ENCODE results near the gene APEX1.
A peak's percentile ranks its signal among the peaks of the same experiment; 100 is the strongest.
"Not testable (repeated sequence)": the region's sequence is repeated elsewhere in the genome, so short reads cannot be mapped to it uniquely, and the experiment has no call there.

APEX1 gene

GRCh38 chr14:20477211-20477876, 22.3 kb downstream of the APEX1 start:
- DNase-seq = peak; percentile 21

GRCh38 chr14:20478894-20479293, 23.9 kb downstream of the APEX1 start:
- no peak for DNase-seq

DNA sequence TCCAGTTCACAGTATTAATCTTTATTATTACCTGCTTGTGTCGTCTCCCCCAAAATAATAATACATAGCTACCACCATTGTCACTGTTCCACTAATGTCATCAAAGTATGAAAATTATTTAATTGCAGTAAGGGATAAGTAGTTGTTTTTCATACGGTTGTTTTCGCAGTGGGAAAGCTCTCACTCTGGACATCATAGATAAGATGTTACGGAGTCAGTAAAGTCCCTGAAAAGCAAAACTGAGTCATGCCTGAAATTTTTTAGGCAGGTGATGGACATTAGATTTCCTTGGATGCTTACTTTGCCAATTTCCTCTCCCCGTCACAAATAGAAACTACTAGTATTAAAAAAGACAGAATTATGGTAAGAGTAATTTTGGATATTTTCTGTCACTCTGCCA, 27.4 kb downstream of the APEX1 start:
- no peak for DNase-seq

DNA sequence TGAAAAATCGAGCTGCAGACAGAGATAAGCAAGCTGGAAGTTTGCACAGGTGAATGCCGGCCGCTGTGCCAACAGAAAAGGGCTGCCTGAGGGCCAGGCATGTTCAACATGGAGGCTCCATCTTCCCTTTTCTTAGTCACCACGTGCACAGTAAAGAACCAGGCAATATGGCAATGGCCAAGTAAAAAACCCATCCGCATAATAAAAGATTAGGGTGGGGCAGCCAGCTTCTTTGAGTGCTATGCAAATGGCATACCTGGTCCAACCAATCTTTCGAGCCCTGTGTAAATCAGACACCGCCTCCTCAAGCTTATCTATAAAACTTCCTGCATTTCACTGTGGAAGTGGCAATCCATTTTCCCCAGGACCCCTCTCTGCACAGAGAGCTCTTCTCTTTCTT, 30.9 kb downstream of the APEX1 start:
- DNase-seq = no peak

GRCh38 chr14:20486684-20487395, 31.8 kb downstream of the APEX1 start:
- no peak for DNase-seq

DNA sequence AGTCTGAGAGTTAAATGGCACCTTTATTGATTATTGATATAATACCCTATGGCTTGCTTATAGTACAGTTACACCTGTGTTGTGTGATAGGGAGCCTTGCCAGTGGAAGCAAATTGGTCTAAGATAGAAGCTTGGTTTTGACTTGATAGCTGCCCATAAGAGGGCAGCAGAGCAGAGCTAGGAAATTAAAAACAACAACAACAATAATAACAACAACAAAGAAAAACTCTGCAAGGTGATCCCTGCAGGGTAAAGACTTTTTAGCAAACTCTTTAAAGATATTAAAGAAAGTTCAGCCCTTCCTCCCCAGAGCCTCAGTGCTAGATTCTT, 32.3 kb downstream of the APEX1 start:
- no peak for DNase-seq

DNA sequence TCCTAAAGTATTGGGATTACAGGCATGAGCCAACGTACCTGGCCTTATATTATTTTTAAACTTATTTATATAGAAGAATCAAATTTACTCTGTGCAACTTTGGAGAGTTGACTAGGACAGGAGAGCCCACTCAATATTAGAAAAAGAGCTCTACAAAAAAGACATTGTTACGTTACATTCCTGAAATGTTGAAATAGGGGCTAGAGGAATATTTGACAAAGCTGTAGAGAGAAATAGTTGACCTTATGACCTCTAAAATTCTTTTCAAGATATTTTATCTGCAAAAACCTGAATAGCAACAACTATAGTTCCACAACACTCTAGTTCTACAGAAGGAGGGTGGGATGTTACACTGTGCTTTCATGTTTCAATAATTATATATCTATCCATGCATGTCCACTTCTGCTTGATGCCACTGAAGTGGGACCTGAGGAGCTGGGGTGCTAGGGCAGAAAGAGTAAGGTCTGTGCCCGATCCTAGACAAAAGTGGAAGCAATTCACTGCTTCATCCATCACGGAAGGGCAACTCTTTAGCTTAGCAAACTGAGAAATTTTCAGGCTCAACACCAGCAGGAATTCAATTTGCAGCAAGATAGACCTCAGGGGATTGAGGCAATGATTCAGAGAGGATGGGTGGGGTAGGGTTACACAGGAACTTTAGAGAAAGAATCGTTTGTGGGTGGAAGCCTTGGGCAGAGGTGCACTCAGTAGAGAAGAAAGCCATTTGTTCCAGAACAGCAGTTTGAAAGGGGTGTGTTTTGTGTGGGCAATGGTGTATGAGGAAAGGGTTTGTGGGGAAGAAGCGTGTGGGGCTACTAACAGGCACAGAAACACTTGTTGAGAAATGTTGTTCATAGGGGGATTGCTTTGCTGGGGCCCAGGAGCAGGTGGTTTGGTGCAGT, 34.3 kb downstream of the APEX1 start:
- DNase-seq = no peak

DNA sequence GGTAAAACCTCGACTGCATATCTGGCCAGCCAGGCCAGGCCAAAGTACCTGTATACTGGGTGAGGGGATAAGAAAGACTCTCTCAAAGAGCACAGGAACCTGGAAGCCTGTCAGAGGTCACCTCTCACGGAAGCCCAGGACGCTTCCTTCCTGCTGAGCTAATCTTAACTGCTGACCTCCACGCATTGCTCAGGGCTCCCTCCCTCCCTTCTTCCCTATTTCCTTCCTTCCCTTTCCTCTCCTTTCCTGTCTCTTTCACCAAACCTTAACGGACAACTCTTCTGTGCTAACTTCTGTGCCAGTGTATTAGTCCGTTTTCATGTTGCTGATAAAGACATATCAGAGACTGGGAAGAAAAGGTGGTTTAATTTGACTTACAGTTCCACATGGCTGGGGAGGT, 35.5 kb downstream of the APEX1 start:
- no peak for DNase-seq

- DNase-seq = no peak
Measured at GRCh38 chr14:20492486-20492885, 37.5 kb downstream of the APEX1 start.

DNA sequence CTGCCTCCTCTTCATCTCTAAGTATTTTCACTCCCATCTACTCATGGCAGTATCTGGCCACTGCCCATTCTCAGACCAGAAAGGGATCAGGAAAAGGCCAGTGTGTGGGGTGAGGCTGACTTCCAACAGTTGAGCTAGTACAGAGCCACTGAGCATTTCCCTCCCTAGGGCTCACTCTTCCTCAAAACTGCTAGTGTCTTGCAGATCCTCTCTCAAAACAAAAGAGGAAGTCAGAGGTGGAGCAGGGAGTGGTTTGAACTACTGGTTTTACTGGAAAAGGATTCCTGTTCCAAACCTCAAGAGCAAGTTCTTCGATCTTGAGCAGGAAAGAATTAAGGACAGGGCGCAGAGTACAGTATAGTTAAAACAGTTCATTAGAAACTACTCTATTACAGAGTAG, 38.6 kb downstream of the APEX1 start:
- peak; percentile 28 for DNase-seq

- no peak for DNase-seq
Measured at GRCh38 chr14:20494935-20495766, 40.1 kb downstream of the APEX1 start.

DNA sequence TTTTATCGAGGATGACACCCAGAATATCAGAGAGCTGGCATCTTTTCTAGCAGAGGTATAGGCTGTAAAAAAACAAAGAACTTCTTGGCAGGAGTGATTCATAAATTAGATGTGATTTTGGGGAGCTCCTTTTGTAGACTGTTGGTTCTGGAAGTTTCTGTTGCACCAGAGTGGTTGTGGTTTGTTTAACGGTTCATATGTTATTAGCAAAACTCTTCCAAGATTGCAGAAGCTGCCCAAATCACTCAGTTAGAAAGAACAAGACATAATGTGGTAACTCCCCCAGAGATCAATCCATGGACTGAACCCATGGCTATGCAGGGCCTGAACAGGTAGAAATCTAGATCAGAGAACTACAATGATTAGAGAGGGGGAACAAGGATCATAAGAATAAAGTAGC, 43.6 kb downstream of the APEX1 start:
- DNase-seq = no peak

- no peak for DNase-seq
Measured at GRCh38 chr14:20499108-20499507, 44.1 kb downstream of the APEX1 start.

DNA sequence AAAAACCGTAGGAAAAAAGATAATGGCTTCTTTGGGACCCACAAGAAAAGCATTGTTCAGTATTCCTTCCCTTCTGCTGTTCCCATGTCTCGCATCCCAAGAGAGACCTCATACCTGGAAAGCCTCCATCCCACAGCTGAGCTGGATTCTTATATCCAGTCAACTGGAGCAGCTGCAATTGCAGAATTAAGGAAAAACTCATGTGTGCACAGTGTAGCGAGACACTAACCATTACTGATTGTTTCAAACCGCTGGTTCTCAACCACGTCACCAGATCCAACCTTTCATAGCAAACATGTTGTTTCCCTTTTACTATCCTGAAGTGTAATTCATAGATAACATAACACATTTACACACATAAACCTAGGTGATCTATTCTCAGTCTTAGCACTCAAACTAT, 44.9 kb downstream of the APEX1 start:
- no peak for DNase-seq

DNA sequence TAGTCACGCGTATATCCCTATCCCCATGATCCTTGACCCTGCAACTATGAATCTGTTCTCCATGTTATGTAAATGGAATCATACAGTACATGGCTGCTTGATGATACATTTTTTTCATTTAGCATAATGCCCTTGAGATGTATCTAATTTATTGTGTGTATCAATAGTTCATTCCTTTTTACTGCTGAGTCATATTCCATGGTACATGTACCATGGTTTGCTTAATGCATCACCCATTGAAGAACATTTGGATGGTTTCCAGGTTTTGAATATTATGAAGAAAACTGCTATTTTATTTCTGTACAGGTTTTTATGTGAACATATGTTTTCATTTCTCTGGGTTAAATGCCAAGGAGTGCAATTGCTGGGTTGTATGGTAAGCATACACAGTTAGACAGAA, 46.3 kb downstream of the APEX1 start:
- DNase-seq = no peak

DNA sequence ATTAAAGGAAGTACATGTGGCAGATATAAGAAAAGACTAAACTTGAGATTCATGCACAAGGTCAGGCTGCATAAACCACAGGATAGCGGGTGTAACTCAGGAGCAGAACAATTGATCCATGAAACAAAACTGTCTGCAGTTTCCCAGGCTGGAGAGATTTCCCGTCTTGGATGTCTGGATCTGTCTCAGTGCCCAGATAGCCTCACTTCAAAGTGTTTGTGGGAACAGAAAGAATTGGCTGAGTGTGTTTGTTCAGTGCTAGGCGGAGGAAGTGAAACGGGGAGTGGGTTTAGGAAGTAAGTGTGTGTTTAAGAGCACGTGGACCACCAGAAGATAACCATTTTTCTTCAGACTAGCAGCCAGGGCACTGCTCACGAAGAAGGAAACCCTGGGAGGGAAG, 48.9 kb downstream of the APEX1 start:
- no peak for DNase-seq

DNA sequence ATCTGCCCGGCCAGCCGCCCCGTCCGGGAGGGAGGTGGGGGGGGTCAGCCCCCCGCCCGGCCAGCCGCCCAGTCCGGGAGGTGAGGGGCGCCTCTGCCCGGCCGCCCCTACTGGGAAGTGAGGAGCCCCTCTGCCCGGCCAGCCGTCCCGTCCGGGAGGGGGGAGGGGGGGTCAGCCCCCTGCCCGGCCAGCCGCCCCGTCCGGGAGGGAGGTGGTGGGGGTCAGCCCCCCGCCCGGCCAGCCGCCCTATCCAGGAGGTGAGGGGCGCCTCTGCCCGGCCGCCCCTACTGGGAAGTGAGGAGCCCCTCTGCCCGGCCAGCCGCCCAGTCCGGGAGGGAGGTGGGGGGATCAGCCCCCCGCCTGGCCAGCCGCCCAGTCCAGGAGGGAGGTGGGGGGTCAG, 51.2 kb downstream of the APEX1 start:
- not testable (repeated sequence) for DNase-seq

DNA sequence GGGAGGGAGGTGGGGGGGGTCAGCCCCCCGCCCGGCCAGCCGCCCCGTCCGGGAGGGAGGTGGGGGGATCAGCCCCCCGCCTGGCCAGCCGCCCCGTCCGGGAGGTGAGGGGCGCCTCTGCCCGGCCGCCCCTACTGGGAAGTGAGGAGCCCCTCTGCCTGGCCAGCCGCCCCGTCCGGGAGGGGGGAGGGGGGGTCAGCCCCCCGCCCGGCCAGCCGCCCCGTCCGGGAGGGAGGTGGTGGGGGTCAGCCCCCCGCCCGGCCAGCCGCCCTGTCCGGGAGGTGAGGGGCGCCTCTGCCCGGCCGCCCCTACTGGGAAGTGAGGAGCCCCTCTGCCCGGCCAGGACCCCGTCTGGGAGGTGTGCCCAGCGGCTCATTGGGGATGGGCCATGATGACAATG, 51.7 kb downstream of the APEX1 start:
- DNase-seq = not testable (repeated sequence)

Measured in CD4-positive, alpha-beta T cell treated with Interleukin-15 for 1 hour (primary cell).